HepG2 (cell line): ENCODE measurements around the gene RASGRF1. TPM values are rescaled to one million over a fixed set of nuclear protein-coding genes. Genes with fewer than 3 reads are reported as not detected.

Experiments
- ATAC-seq: fragments of 200-7000 bp; cut with Tn5 transposase; 3 replicates; pipeline ENCODE4 v1.9.1; 2020; ENCODE audit warnings: mild to moderate bottlenecking, moderate library complexity
- BruUV-seq: library from RNA; stranded (reverse); fragments of 400-500 nt; replicated peaks from 2 replicates; lab custom pipeline; 2021; lab: Mats Ljungman, UMichigan
- CTCF ChIA-PET: fragments of 300-600 bp; formaldehyde crosslinking; extraction: SDS; loops from one replicate; lab custom pipeline; 2021; ENCODE audit warnings: low total read pairs, inconsistent platforms, low intra/inter-chr PET ratio; lab: Yijun Ruan, JAX
- POLR2A ChIA-PET: fragments of 350-600 bp; sonication (Branson Sonifier 250); formaldehyde crosslinking; loops from one replicate; lab custom pipeline; 2020; ENCODE audit warnings: antibody characterized with exemption, inconsistent platforms; lab: Yijun Ruan, JAX
- DNase-seq: peaks from one replicate; pipeline ENCODE4 v3.0.0-alpha.2; 2015; ENCODE audit warnings: low spot score
- FAIRE-seq: peaks from 3 replicates; lab custom pipeline; 2011; peaks lifted over from hg19 to GRCh38; lab: Jason Lieb, UNC
- H2AFZ ChIP-seq: one replicate; pipeline ENCODE4 v1.6.1; 2011; ENCODE audit warnings: low read length, inconsistent platforms
- H3K27ac ChIP-seq: fragments of 300-600 bp; 3 replicates; pipeline ENCODE4 v1.8.0; 2011; ENCODE audit warnings: mixed run types, mild to moderate bottlenecking, mixed read lengths, low read length, inconsistent platforms; ENCODE audit not compliant: insufficient read depth; ENCODE audit errors: extremely low read length
- H3K27me3 ChIP-seq, 2 experiments: fragments of 200-600 bp in 1 of 2; 2 replicates in 1 of 2; 3 replicates in 1 of 2; pipeline versions ENCODE4 v1.6.0 to v1.8.0; 2011; ENCODE audit warnings: low read length in 2 of 2, mild to moderate bottlenecking in 2 of 2, moderate library complexity in 2 of 2, inconsistent platforms in 1 of 2; ENCODE audit not compliant: insufficient read depth in 2 of 2, control insufficient read depth in 1 of 2
- H3K36me3 ChIP-seq, 2 experiments: fragments of 200-600 bp in 1 of 2; replicated peaks in 1 of 2; 2 replicates in 1 of 2; 3 replicates in 1 of 2; pipeline versions ENCODE4 v1.5.1 to v1.8.0; 2011; ENCODE audit warnings: low read length in 2 of 2, inconsistent platforms in 1 of 2; ENCODE audit not compliant: insufficient read depth in 2 of 2, control insufficient read depth in 1 of 2
- H3K4me1 ChIP-seq: 2 replicates; pipeline ENCODE4 v1.5.1; 2012; ENCODE audit warnings: low read length, inconsistent platforms; ENCODE audit not compliant: insufficient read depth
- H3K4me2 ChIP-seq: 2 replicates; pipeline ENCODE4 v1.6.0; 2011; ENCODE audit warnings: low read depth, low read length, inconsistent platforms
- H3K4me3 ChIP-seq, 3 experiments: fragments of 200-600 bp in 1 of 3; sonication (generic), shearing (Covaris generic) in 1 of 3; replicated peaks in 1 of 3; 2 replicates each; pipeline ENCODE4 v1.5.1; 2011 to 2016; ENCODE audit warnings: low read length in 3 of 3, inconsistent platforms in 2 of 3, low read depth in 2 of 3, mild to moderate bottlenecking in 2 of 3, control low read depth in 1 of 3, mixed read lengths in 1 of 3; ENCODE audit not compliant: insufficient read depth in 1 of 3
- H3K79me2 ChIP-seq: one replicate; pipeline ENCODE4 v1.6.1; 2011; ENCODE audit warnings: low read length, inconsistent platforms; ENCODE audit not compliant: insufficient read depth
- H3K9ac ChIP-seq: 2 replicates; pipeline ENCODE4 v1.6.0; 2011; ENCODE audit warnings: mild to moderate bottlenecking, low read depth, low read length, inconsistent platforms; ENCODE audit not compliant: insufficient read depth
- H3K9me3 ChIP-seq: 2 replicates; pipeline ENCODE4 v1.5.1; 2012; ENCODE audit warnings: mild to moderate bottlenecking, low read length
- H4K20me1 ChIP-seq: 2 replicates; pipeline ENCODE4 v1.6.0; 2011; ENCODE audit warnings: inconsistent platforms, mild to moderate bottlenecking, low read length, moderate library complexity; ENCODE audit not compliant: insufficient read depth
- ATRX ChIP-seq: sonication (generic); formaldehyde crosslinking; IDR thresholded peaks from 2 replicates; pipeline ENCODE4 v1.4.0; 2020; ENCODE audit warnings: missing genetic modification reagents, borderline replicate concordance
- IRF9 ChIP-seq: sonication (generic); formaldehyde crosslinking; IDR thresholded peaks from 2 replicates; pipeline ENCODE4 v1.8.0; 2022; ENCODE audit warnings: missing genetic modification reagents, mild to moderate bottlenecking, borderline replicate concordance
- NRL ChIP-seq: sonication (generic); formaldehyde crosslinking; IDR thresholded peaks from 2 replicates; pipeline ENCODE4 v1.5.0; 2020; ENCODE audit warnings: missing genetic modification reagents, mild to moderate bottlenecking, moderate library complexity, borderline replicate concordance
- REL ChIP-seq: sonication (generic); formaldehyde crosslinking; conservative IDR thresholded peaks from 2 replicates; pipeline ENCODE4 v1.8.0; 2022; ENCODE audit warnings: mild to moderate bottlenecking, missing genetic modification reagents, moderate library complexity
- TBX3 ChIP-seq: fragments of 450-650 bp; IDR thresholded peaks from 2 replicates; pipeline ENCODE4 v1.6.1; 2017; ENCODE audit warnings: antibody characterized with exemption, mild to moderate bottlenecking, inconsistent platforms, borderline replicate concordance
- TCF7 ChIP-seq: sonication (generic); IDR thresholded peaks from 2 replicates; pipeline ENCODE4 v1.6.1; 2016; ENCODE audit warnings: antibody characterized with exemption, low read depth
- TOE1 ChIP-seq: sonication (generic); formaldehyde crosslinking; IDR thresholded peaks from 2 replicates; pipeline ENCODE4 v1.4.0; 2020; ENCODE audit warnings: mild to moderate bottlenecking, missing genetic modification reagents
- ZFP36L1 ChIP-seq: sonication (generic); formaldehyde crosslinking; IDR thresholded peaks from 2 replicates; pipeline ENCODE4 v1.8.0; 2022; ENCODE audit warnings: mild to moderate bottlenecking, missing genetic modification reagents, moderate library complexity
- ZFX ChIP-seq: sonication (generic); formaldehyde crosslinking; IDR thresholded peaks from 2 replicates; pipeline ENCODE4 v1.4.0; 2020; ENCODE audit warnings: mild to moderate bottlenecking, low read depth, missing genetic modification reagents, moderate library complexity
- ZNF253 ChIP-seq: sonication (generic); formaldehyde crosslinking; IDR thresholded peaks from 2 replicates; pipeline ENCODE4 v1.8.0; 2022; ENCODE audit warnings: mild to moderate bottlenecking, missing genetic modification reagents, borderline replicate concordance
- ZNF503 ChIP-seq: sonication (generic); formaldehyde crosslinking; IDR thresholded peaks from 2 replicates; pipeline ENCODE4 v1.4.0; 2020; ENCODE audit warnings: missing genetic modification reagents
- ZNF577 ChIP-seq: sonication (generic); formaldehyde crosslinking; IDR thresholded peaks from 2 replicates; pipeline ENCODE4 v1.4.0; 2020; ENCODE audit warnings: mild to moderate bottlenecking, low read depth, missing genetic modification reagents, borderline replicate concordance
- ZNF672 ChIP-seq: sonication (generic); formaldehyde crosslinking; IDR thresholded peaks from 2 replicates; pipeline ENCODE4 v1.8.1; 2022; ENCODE audit warnings: missing genetic modification reagents
- ZNF674 ChIP-seq: sonication (generic); formaldehyde crosslinking; IDR thresholded peaks from 2 replicates; pipeline ENCODE4 v1.5.0; 2020; ENCODE audit warnings: low read depth, mild to moderate bottlenecking, missing genetic modification reagents
- WGBS: methylation state at CpG from one replicate; pipeline ENCODE4 v1.1.6; 2017; ENCODE audit warnings: low lambda C conversion rate; 5-methylcytosine and 5-hydroxymethylcytosine counted together
- in situ Hi-C: cut with HindIII; loops from 2 replicates; pipeline ENCODE4 v1.10.0; 2017; ENCODE audit warnings: low pct_unique_long_range_greater_than_20kb; ENCODE audit not compliant: extremely low pct_ligation_motif_present
- intact Hi-C: fragments of 100-400 bp; cut with micrococcal nuclease; formaldehyde crosslinking; loops from one replicate; pipeline ENCODE4 v1.10.0; 2022; ENCODE audit not compliant: unreplicated experiment
- polyA plus RNA-seq, 8 experiments: library from polyadenylated mRNA; depleted of rRNA in 3 of 8; stranded (reverse) in 7 of 8; unstranded in 1 of 8; fragments of >200 nt; fragmentation: Illumina TruSeq in 4 of 8; extraction: Trizol in 4 of 8; gene quantifications; 2 replicates each; pipeline versions ENCODE4 v1.2.1 to v1.2.3, GENCODE V29; 2011 to 2016; ENCODE audit warnings: low read depth in 4 of 8, missing spikeins in 1 of 8, mixed read lengths in 1 of 8; ENCODE audit not compliant: insufficient read depth in 1 of 8
- total RNA-seq, 5 experiments: library from RNA; depleted of rRNA; stranded (reverse); fragments of >200 nt; fragmentation: Illumina TruSeq; extraction: Trizol; gene quantifications; 2 replicates each; pipeline ENCODE4 v1.2.3, GENCODE V29; 2016; ENCODE audit warnings: low read depth in 1 of 5

The RASGRF1 gene
- total and polyA plus RNA-seq, 2 of the 13 experiments (the other 11 are each of a cell fraction or from before 2014, with no cell fraction given), result 0.55 to 3.0 TPM

- H3K4me2 ChIP-seq, result no peak overlapping the region
- ChIA-PET POLR2A (no interaction called here), CTCF (no interaction called here)
- no peaks in the 10 kb centered on the region for H3K36me3 ChIP-seq
- no peaks in the 10 kb centered on the region for H3K9me3 ChIP-seq
- H3K27me3 ChIP-seq, result peaks cover 0 to 3% of the 10 kb centered on the region in 2 experiments; a peak in 1 of 5 replicates
- no peaks in the 10 kb centered on the region for H3K79me2 ChIP-seq
- DNase-seq (no peak), ATAC-seq (no peak), FAIRE-seq (no peak)
- in situ Hi-C loops, result no loop called here
- TF ChIP-seq ZNF577 (no peak), ZNF674 (CRISPR knock-in tag) (no peak), ZFX (no peak), ZNF503 (CRISPR knock-in tag) (no peak), ZNF253 (CRISPR knock-in tag) (no peak), ZNF672 (CRISPR knock-in tag) (no peak), ZFP36L1 (CRISPR knock-in tag) (no peak), NRL (CRISPR knock-in tag) (no peak), ATRX (CRISPR knock-in tag) (no peak), TOE1 (no peak), IRF9 (CRISPR knock-in tag) (no peak), TBX3 (no peak), REL (CRISPR knock-in tag) (no peak), TCF7 (no peak)
- H3K4me1 ChIP-seq, result peaks cover 21% of the 10 kb centered on the region
- WGBS, result 46% methylated on average over 3 of the region's 4 CpGs
- intact Hi-C loops, result no loop called here
- H4K20me1 ChIP-seq, result no peaks in the 10 kb centered on the region
- H3K27ac ChIP-seq, result no peak overlapping the region
- H3K4me3 ChIP-seq, result no peak overlapping the region
- H3K9ac ChIP-seq, result no peak overlapping the region
- no TSS peak for BruUV-seq
- no peak overlapping the region for H2AFZ ChIP-seq
These were observed 71.6 kb downstream of the RASGRF1 start for GRCh38 chr15:79018960-79019359.
